GM21717 (cell line): ENCODE results near the gene DGUOK.
"Not testable (repeated sequence)": the region's sequence is repeated elsewhere in the genome, so short reads cannot be mapped to it uniquely, and the experiment has no call there.

Experiments
- ATAC-seq: cut with Tn5 transposase; IDR thresholded peaks from one replicate; pipeline ENCODE4 v1.9.1; 2021; ENCODE audit warnings: mild to moderate bottlenecking, moderate library complexity; ENCODE audit not compliant: unreplicated experiment

Gene DGUOK

DNA sequence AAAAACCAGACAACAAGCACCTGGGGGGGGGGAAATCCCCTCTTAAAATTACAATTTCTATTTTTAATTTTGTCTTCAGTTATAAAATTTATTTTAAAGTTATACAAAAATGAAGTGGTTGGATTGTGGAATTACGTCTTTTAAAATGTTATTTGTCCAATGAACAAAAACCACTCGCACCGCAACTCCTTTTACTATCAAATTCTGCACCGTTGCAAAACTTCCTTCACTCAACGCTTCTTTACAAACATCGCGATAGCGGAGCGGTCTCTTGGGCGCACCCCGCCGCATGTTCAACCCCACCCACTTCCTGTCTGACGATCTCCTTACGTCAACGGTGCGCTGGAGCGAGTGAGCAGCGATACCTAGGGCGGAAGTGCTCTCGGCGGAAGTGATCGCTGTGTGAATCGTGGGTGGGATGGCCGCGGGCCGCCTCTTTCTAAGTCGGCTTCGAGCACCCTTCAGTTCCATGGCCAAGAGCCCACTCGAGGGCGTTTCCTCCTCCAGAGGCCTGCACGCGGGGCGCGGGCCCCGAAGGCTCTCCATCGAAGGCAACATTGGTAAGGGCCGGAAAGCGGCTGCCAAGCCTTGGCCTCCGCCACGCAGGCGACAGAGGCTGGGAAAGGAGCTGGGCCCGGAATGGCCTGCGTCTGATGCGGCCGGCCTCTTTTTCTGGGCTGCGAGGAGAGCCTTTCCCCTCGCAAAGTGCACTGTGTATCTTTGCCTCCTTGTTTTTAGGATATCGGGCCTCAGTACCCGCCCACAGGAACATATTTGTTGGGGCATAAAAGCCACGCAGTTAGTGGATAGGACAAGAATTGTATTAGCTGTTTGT, at the start of gene DGUOK:
TSS of gene DGUOK (plus strand) at position 388 of the 835 bp plus-strand sequence. CDS start at position 419, 31 bp downstream.
- ATAC-seq = peak; percentile 98

DNA sequence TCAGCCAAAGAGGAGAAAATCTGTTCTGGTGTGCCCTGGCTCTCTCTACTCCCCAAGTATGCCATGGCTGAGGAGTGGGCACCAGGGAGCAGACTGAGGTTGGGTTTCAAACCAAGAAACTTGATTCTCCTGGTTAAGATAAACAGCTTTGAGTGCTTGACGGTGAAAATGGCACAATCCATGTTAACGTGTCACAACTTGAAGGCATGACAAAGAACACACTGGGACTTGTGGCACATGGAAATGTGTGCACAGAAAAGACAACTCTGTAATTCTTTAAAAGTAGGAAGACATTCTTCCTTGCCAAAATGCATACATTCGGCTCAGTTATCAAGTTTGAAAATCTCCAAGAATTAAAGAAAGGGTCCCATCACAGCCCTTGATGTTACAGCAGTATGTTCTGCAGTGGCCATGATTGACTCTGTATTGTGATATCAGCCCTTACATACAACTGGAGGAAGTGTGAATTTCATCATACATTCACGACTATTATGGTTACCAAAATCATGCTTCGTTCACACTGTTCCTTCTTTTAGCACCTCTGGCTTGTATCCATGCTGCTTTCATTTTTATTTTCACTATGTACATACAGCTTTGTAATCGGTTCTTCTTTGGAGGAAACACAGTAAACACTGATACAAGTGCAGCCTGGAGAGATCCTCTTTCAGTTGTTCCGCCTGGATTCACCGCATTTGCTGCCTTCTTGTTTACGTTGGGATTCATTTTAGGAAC, 49.4 kb upstream of the DGUOK start:
- peak; percentile 61 for ATAC-seq

DNA sequence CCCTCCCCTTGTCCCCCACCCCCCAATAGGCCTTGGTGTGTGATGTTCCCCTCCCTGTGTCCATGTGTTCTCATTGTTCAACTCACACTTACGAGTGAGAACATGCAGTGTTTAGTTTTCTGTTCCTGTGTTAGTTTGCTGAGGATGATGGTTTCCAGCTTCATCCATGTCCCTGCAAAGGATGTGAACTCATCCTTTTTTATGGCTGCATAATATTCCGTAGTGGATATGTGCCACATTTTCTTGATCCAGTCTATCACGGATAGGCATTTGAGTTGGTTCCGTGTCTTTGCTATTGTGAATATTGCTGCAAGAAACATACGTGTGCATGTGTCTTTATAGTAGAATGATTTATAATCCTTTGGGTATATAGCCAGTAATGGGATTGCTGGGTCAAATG, 48.7 kb upstream of the DGUOK start:
- ATAC-seq = not testable (repeated sequence)

DNA sequence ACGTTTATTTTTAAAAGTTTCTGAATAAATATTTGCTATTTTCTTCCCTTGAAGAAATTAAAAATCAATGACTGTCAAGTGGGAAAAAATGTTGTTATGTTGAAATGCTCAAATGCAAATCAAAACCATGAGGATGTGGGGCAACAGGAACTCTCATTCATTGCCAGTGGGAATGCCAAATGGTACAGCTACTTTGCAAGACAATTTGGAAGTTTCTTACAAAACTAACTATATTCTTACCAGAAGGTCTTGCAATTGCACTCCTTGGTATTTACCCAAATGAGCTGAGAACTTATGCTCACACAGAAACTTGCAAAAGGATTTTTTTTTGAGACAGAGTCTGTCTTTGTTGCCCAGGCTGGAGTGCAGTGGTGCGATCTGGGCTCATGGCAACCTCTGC, 41.3 kb upstream of the DGUOK start:
- ATAC-seq = no peak

DNA sequence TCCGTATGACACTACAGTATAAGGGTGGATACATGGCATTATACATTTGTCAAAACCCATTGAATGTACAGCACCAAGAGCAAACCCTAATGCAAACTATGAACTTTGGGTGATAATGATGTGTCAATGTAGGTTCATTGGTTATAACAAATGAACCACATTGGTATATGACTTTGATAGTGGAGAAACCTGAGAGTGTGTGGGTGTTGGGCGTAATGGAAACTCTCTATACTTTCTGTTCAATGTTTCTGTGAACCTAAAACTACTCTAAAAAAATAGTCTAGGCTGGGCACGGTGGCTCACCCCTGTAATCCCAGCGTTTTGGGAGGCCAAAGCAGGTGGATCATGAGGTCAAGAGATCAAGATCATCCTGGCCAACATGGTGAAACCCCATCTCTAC, 40.3 kb upstream of the DGUOK start:
- no peak for ATAC-seq

DNA sequence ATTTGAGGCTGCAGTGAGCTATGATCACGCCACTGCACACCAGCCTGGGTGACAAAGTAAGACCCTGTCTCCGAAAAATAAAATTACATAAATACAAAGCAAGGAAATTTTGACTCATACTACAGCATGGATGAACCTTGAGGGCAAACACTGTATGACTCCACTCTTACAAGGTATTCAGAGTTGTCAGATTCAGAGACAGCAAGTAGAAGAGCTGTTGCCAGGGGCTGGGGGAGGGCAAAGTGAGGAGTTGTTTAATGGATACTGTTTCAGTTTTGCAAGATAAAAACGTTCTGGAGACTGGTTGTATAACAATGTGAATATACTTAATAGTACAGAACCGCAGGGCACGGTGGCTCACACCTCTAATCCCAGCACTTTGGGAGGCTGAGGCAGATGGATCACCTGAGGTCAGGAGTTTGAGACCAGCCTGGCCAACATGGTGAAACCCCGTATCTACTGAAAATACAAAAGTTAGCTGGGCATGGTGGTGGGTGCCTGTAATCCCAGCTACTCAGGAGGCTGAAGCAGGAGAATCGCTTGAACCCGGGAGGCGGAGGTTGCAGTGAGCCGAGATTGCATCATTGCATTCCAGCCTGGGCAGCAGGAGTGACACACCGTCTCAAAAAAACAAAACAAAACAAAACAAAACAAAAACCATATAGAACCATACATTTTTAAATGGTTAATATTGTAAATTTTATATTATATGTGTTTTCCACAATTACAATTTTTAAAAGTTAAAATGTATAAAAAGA, 38.9 kb upstream of the DGUOK start:
- ATAC-seq = not testable (repeated sequence)

DNA sequence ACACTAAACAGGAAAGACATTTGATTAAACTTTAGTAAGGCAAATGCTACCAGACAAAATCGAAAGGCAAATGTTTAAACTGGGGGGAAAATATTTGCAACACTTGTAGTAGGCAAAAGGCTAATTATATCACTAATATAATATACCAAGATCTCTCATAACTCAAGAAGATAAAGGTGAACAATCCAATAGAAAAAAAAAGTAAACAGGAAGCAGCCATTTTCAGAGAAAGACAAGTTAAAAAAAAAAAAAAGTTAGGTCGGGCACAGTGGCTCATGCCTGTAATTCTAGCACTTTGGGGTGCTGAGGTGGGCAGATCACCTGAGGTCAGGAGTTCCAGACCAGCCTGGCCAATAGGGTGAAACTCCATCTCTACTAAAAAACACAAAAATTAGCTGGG, 38.3 kb upstream of the DGUOK start:
- no peak for ATAC-seq

DNA sequence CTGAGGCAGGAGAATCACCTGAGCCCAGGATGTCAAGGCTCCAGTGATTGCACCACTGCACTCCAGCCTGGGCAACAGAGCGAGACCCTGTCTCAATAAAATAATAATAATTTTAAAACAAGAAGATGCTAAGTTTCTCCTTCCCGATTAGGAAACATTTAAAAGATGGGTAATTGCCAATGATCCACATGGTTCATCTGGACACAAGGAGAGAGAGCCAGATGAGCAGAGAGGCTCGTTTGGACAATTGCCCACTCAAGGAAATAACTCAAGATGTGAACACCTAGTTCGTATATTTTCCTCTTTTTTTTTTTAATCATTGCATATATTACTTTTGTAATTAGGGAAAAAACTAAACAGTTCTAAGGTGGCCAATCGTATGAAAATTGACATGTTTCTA, 37.5 kb upstream of the DGUOK start:
- ATAC-seq = no peak

DNA sequence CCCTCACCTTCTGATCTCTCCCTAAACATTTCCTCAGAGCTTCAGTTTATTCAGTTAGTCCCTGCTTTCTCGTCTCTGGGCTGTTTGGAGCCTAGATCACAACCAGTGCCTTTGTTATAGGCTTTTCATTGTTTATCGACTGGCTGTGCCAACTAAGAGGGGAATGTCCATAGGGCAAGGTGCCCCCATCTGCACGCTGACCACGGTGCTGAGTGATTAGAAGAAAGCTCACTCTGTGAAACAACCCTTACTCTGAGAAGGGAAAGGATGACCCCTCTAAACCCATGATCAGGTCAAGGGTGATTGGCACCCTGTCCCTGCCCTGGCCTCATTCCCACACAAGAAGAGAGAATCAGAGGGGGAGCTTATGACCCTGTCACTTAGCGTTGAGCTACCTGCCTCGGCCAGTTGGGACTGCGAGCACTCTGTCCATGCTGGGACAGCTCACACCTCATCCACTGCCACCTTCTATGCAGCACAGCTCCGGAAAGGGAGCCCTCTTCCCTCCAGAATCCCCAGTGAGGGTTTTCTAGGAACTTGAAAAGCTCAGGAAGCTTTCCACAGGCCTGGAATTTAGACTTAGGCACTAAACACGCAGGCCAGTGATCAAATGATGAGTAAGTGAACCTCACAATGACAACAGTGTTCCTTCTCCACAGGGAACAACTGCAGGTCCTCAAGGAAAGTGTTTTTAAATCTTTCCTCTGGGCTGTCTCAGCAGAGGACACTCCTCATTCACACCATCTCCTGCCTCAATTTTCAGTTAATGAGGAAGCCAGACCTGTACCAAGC, 36.2 kb upstream of the DGUOK start:
- ATAC-seq = no peak

DNA sequence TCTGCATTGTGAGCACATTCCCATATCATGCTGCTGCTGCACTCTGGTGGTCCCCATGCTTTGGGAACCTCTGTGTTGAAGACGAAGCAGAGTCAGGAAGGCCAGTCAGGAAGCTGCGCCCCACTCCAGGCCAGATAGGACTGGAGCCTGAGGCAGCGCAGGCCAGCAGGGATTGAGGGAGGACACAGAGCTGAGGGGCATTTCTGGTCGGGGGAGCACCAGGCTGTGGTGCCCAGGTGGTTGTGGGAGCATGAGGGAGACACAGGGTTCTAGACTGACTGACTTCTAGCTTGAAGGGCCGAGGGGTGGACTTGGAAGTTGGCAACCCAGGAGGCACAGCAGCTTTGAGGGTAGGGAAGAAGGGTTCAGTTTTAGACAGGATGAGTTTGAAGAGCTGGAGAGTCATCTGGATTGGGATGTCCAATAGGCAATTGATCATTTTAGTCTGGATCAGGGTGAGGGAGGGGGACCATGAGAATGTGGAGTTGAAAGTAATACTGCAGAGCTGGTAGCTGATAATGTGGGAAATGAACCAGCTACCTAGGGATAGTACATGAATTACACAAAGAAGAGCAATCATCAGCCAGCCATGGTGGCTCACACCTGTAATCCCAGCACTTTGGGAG, 35.3 kb upstream of the DGUOK start:
- no peak for ATAC-seq

DNA sequence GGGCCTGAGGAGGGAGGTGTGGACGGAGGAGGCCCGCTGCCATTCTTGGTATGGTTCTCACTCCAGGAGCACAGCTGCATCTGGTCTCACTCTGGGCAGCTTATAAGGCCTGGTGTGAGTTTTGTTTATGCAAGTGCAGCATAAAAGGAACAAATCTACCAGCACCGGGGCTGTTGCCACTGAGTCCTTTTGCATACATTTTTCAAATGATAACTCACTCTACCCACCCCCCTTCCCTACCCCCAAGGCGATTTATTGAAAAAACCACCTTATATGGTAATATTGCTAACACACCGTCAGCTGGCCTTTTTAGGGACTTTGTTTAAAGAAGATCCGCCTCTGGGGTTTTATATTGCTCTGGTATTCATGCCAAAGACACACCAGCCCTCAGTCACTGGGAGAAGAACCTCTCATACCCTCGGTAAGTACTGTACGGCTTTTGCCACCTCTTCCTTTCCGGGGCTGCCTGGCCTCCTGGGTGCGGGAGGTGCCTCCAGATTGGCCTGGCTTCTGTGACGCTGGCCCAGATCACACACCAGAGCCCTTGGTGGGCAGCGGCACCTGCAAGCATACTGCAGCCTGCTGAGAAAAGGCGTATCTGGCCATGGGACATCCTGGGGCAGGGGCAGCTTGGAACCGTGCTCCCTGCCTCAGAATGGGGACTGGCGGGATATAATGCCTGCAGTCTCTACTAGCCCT, 33.9 kb upstream of the DGUOK start, which contains the start of gene ACTG2:
TSS of gene ACTG2 (plus strand) at position 378 of the 699 bp plus-strand sequence. CDS start 8,304 bp downstream, outside the sequence.
- no peak for ATAC-seq

DNA sequence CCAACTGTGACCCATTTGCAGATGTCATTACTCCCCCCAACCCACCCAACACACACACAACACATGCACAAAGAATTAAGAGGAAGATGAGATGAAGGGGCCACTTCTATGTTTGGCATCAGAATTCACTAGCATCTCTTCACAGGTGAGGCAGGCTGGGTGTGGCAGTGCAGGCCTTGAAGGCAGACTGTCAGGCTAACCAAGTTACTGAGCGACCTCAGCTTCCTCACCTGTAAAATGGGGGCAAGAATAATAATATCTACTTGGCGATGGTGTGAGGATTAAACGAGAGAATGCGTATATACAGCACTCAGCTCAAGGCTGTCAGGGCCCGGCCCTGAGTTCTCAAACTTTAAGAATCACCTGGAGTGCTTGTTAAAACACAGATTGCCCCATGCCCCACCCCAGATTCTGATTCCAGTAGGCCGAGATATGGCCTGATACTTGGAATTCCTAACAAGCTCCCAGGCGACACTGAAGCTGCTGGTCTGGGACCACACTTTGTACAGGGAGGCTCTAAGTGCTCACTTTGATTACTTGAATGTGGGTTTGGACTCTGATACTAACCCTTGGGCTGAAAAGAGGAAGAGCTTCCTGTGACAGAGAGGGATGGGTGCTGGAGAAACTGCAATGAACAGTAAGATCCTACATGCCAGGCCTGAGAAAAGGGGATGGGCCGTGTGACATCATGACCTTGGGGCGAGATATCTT, 32.8 kb upstream of the DGUOK start:
- ATAC-seq = no peak

DNA sequence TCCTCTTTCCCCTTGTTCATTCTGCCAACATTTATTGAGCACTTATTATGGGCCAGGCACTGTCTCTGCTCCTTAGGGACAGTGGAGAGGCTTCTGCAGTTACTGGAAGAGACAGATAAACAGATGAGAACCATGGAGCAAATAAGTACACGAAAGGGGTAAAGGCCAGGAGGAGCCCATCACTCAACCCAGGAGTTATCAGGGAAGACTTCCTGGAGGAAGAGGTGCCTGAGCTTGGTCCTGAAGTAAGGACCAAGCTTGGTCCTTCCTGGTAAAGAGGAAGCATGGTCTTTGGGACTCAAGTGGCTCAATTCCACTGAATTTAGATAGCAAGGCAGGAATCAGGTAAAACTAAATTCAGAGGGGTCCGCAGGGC, 32.2 kb upstream of the DGUOK start:
- no peak for ATAC-seq

DNA sequence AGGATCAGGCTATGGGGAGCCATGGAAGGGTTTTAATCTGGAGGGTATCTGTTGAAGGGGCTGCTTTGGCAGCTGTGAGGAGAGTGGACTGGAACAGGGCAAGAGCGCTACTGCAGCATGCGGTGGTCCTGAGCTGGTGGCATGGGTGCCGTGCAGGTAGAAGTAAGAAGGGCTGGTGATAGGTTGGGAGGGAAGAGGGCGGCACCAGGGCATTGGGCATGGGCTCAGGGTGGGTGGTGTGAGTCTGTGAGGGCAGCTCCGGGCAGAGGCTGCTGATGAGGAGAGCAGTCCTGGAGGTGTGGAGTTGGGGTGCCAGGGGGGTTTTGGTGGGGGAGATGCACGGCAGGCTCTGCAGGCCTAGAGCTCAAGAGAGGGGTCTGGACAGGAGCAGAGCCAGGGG, 31.8 kb upstream of the DGUOK start:
- no peak for ATAC-seq

DNA sequence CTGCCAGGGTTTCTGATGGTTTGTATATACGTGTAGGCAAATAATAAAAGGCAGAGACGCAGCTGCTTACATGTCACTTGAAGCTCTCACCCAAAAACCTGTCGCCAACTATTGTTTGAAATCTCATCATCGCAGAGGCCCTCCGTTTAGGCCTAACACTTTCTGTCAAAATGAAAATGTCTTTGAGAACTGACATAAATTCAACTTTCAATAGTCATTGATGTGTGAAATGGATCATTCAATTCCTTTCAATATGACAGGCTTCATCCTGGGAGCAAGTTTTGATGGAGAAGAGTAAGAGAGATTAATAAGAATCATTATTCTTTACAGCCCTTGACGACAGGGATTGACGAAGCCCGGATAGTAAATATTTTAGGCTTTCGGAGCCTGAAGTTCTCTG, 31.2 kb upstream of the DGUOK start:
- ATAC-seq = no peak

DNA sequence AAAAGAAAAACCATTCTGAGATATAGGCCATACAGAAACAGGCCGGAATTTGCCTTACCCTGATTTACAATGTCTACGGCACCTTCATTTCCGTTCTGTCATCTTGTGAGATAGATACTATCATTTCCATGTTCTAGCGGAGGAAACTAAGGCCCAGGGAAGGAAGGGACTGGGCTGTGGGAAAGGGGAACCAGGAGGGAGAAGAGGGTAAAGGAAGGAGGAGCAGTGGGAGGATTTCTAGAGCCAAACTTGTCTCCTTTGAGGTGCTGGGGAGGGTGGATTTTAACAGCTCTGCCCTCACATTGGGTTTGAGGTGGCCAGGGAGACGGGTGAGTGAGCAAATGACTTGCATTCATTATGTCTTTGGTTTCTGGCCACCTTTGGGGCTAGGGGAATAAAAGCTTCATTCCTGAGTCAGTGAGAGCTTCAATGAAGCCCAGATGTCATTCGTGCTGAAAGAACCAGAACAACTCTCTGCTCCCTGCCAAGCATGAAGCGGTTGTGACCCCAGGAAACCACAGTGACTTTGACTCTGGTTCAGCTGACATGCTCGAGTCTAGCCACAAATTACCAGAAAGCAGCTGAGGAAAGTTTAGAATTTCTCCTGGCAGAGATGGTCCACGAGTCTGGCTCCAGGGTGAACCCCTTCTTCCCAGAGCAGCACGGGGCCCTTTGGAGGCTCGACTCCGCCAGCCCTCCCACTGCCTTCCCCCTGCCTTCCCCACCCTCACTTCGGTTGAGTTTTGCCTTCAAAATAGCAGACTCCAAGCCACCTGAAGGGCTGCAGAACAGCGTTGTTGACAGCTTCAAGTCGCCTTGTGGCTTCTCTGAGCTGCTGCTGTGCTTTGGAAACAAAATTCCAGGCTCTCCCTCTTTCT, 30.1 kb upstream of the DGUOK start:
- no peak for ATAC-seq

DNA sequence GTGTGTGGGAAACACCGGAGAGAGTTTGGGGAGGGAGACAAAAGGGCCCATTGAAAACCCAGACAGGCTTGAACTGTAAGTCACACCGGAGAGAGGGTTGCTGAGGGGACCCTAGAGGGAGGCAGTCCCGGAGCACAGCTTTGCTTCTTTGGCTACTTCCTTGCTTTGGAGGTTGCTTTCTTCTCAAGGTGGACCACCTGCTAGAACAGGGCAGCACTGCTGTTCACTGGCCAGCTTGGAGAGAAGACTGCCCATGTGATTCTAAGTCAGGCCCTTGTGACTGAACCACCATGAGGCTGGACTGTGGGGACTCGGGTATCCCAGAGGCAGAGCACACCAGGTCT, 29.5 kb upstream of the DGUOK start:
- ATAC-seq = no peak

DNA sequence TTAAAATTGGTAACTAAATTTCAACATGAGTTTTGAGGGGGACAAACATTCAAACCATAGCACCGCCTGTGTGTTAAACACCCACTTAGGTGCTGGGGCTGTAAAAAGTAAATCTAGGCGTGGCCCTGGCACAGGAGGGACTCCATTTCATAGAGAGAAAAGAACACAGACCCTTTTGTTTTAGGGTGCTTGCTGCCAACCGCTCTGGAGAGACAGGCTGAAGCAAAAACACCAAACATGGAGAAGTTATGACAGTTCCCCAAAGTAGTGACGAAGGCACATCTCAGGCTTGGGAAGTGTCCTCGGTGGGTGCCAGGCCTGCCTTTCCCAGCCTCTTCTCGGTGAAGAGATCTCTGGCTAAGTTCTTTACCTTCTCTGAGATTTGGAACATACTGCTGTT, 28.7 kb upstream of the DGUOK start:
- no peak for ATAC-seq
